Putamen (tissue), 1 donor: ENCODE results near the gene OSMR.

ENCODE experiments used
- DNase-seq: peaks from one replicate; pipeline ENCODE4 v3.0.0-alpha.2; 2016; ENCODE audit warnings: low spot score

The OSMR gene

DNA sequence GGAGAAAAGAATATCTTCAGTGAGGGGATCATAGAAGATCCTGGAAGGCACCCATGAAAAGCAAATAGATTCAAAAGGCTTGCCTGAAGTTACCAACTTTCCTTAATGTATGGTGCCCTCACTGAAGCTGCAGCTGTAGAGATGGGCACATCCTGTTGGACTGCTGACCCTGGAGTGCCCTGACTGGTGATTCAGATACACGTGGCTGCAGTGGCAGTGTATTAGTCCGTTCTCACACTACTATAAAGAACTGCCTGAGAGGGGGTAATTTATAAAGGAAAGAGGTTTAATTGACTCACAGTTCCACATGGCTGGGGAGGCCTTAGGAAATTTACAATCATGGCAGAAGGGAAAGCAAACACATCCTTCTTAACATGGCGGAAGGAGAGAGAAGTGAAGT is 80.3 kb downstream of the OSMR start:
- no peak for DNase-seq

DNA sequence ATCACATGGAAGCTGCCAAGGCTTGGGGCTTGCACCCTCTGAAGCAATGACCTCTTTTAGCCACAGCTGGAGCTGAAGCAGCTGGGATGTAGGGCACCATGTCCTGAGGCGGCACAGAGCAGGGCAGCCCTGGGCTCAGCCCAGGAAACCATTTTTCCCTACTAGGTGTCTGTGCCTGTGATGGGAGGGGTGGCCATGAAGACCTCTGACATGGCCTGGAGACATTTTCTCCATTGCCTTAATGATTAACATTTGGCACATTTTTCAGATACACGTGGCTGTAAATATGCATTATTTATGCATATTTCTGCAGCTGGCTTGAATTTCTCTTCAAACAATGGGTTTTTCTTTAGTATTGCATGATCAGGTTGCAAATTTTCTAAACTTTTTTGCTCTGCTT is 81.7 kb downstream of the OSMR start:
- no peak for DNase-seq

DNA sequence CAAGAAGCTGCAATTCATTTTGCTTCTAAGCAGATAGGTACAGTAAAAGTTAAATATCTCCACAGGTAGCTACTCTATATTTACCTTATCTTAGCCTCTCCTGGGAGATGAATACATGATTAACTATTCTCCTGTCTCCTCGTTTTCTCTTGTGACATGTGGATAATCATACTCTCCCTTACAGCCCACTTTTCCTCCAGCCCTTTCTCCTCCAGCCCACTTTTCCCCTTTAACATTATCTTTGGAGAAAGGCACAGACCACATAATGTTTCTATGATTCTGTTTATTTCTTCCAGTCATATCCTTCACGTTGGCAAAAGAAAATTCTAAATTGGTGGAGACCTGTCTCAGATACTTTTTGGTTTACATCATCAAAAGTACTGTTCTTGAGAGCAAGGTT is 84.0 kb downstream of the OSMR start:
- DNase-seq, result no peak

DNA sequence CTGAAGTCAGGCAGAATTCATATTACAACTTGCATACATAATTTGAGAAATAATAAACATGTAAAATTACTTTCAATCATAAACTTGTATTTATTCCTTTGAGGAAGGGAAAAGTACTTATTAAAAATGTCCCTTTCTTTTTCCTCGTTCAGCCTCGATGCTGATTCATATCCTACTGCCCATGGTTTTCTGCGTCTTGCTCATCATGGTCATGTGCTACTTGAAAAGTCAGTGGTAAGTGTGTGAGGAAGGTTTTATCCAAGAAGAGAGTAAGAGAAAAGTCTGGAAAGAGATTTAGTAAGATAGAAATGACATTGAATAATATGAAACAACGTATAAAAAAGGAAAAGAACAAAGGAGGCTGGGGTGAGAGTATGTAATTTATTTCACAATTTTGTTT is 85.9 kb downstream of the OSMR start:
- DNase-seq, result no peak

DNA sequence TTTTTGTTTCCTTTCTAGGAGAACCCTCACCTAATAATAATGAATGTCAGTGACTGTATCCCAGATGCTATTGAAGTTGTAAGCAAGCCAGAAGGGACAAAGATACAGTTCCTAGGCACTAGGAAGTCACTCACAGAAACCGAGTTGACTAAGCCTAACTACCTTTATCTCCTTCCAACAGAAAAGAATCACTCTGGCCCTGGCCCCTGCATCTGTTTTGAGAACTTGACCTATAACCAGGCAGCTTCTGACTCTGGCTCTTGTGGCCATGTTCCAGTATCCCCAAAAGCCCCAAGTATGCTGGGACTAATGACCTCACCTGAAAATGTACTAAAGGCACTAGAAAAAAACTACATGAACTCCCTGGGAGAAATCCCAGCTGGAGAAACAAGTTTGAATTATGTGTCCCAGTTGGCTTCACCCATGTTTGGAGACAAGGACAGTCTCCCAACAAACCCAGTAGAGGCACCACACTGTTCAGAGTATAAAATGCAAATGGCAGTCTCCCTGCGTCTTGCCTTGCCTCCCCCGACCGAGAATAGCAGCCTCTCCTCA is 87.1 kb downstream of the OSMR start:
- no peak for DNase-seq

DNA sequence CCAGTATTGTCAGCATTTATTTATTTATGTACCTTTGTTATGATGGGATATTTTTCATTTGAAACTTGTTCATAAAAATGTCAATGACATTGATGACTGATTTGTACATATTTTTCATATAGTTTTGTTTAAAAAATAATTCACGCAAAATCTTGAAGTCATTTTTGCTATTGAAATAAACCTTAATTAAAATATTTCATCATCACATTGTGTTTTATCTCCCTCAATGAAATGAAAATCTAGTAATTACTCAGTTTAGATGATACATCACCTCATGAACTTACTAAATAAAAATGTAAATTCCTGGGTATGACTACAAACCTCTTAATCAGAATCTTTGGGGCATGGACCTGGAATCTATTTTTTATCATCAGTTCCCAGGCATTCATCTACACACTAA is 89.6 kb downstream of the OSMR start:
- no peak for DNase-seq

DNA sequence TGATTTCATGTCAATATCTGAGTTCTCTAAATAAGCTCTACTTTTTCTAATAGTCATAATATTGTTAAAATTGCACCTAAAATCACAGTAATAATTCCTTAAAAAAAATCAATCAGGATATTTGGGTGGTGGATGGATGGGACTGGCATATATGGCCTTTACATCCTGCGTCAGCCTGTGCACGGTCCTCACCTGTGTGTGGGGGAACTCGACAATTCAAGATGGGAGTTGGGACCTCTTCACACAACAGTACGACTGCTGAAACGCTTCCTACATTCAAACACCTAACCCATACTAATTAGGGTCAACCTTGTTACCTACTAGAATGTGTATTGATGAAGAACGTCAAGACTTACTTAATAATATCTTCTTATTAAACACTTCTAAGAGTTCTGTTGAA is 90.5 kb downstream of the OSMR start:
- DNase-seq, result no peak

DNA sequence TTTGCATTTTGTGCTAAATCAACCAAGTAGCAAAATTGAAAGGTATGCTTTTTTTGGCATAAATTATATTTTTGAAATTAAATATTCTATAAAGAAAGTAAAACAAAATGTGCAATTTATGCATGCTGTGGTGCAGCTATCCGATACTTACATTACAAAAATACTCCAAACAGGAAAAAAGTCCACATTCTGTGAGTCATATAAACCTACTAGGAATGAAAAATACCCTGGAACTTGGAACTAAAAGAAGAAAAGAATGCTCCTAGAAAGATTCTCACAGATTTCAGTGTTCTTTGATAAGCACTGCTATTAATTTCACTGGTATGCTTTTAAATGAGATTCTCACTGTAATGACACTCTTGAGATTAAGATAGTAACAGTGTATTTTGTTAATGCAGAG is 92.6 kb downstream of the OSMR start:
- no peak for DNase-seq

DNA sequence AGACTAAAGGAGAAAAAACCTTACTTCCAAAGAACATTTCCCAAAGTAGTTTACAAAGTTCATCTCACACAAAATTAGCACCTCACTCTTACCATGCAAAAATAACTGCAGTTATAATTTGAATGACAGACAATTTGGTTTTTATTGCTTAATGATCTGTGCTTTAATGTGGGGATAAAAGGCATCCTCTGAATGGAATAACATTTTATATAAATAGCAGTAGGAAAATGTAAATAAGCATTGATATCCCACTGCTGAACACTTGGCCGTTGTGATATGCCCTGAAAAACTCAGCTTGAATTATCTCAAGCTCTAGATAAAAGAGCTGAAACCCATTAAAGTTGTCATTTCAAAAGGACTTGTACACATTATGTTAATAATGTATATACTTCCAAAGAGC is 93.2 kb downstream of the OSMR start:
- DNase-seq, result no peak

DNA sequence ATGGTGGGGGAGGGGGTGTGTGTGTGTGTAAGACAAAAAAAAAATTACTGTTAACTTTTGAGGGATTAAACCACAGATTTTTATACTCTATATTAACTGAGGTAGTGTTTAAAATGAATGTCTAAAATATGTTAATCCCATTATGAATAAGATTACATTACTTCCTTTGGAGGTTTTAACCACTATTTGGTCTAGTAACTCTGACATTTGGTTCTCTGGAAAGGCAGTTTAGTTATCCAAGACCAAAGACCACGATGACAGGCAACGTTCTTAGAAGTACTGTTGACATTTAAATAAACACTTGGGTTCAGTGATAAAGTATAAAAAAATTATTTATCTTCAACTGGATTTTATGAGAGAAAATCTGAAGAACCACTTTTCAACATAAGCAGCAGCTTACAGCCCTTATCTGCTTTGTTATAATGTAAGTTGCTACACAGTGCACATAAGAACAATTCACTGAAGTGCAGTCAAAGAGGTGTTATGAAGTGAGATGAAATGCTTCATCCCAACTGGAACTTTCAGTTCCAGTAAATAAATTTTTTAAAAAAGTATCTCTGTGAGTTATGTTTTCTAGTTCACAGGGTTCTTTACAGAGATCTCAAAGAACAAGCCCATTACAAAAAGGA is 94.5 kb downstream of the OSMR start:
- no peak for DNase-seq

DNA sequence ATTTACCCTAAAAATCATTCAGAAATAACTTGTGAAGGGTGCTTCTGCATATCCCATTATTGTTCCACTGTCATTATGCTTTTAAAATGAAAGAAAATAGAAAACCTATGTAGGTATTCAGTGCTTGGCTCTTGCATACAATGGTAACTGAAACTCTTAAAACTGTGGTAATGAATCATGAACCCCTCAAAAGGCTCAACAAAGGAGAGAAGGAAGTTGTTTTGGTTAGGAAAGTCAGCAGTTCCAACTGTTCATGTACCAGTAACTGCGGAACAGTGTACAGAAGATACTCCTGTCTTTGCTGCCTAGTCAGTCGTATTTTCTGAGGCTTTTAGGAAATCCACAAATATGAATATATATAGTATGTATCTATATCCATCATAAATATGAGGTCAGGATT is 96.1 kb downstream of the OSMR start:
- DNase-seq, result no peak

DNA sequence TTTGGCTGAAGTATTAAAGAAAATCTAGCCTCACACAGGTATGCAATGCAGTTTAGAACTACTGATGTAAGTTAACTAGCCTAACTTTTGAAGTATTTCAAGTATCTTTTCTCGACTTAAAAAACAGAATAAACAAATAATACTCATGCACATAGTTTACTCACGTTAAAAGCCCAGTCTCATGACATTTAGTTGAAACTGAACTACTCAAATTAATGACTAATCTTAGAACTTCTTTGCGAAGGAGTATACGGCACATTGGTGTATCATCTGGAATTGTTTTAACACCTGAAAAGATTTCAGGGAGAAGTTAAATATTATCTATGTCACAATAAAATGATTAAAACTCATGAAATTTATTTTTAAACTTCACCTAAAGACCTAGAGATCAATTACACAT is 98.5 kb downstream of the OSMR start:
- no peak for DNase-seq

DNA sequence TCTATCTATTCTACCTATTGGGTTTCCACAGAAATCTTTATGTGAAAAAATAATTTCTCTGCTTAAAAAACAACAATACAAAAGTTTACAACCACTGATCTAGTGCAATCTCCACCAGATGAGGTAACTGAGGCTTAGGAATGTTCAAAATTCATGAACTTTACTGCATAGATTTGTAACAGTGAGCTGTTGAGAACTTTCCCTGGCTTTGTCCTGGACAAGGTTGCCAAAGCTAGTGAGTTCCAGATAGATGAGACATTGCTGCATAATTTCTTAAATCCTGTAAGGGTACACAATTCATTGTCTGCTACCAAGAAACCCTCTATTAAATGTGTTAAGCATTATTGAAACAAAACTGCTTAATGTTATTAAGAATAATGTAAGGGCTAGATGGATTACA is 102.7 kb downstream of the OSMR start:
- no peak for DNase-seq

DNA sequence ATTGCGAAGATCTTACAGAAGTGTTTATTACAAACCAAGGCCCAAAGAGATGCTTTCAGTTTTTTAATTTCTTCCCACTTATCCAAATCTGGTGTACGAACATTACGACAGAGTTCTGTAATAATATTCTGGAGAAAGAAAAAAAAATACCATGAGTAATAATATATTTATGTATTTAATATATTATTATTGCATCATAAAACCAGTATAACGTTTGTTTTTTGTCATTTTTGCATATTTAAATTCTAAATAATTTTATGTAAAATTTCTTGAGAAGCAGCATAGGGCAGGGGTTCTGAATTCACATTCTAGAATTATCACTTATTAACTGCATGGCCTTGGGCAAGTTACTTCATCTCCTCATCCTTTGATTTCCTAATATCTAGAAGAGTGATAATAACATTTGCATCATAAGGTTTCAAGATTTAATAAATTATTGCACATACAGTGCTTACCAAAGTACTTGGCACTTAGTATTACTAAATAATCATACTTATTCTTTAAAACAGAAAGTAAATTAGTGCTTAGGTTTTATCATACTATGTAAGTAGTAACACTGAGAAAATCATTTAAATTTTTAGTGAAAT is 107.7 kb downstream of the OSMR start:
- no peak for DNase-seq

DNA sequence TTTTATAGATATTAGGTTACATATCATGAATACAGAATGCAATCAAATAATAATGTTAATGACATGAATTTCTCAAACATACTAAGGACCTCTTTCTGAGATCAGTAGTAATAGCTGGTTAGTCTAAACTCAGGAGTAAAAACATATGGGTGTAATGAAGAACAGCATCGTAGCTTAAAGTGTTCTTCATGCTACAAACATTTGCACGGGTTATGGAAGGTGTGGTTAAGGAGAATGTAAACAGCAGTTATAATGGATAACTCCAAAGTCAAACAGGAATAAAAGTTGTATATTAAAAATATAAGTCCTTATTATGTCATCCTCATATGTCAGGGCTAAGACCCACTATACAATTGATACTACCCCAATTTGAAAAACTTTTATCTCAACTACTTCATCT is 115.9 kb downstream of the OSMR start:
- no peak for DNase-seq

DNA sequence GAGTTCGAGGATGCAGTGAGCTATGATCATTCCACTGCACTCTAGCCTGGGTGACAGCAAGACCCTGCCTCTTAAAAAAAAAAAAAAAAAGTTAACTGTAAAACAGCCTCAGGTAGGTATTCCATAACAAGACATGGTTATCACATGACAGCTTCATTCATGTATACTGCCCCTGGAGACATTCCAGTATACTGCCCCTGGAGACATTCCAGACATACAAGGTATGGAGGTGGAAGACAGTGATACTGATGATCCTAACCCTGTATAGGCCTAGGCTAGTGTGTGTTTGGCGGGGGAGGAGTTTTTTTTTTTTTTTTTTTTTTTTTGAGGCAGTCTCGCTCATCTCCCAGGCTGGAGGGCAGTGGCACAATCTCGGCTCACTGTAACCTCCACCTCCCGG is 122.9 kb downstream of the OSMR start:
- DNase-seq, result no peak

DNA sequence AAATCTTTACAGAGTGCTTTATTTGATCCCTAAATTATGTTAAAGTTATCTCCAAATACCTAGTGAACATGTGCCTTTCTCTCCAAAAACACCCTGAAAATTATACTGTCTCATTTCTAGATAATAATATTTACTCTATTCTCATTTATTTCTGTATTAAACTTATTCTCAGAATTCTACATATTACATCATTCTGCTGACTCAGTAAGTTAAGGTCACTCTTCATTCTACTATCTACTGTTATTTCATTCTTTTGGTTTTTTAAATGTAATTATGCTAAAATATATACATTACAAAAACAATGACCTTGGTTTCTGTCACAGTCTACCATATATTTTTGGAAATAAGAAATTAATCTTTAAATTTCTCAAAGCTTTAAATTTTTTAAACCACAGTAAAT is 132.2 kb downstream of the OSMR start:
- no peak for DNase-seq

DNA sequence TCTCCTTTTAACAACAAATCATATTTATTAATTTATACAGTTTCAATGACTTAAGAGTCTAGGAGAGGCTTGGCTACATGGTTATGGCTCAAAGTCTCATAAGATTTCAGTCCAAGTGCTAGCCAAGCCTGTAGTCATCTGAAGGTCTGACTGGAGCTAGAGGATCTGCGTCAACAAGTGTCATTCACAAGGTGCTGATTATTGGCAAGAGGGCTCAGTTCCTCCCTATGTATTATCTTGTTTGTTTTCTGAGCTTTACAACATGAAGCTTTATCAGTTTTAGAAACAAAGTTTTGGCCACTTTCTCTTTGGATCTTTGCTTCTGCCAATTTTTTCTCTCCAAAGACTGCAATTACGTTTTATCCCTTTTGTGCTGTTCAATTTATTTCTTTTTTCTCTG is 133.7 kb downstream of the OSMR start:
- no peak for DNase-seq
